Hepatocyte (in vitro differentiated cells): Measurements from ENCODE around the gene DGKZ.

Experiments used
- EZH2 ChIP-seq: fragments of 200-600 bp; sonication (generic); IDR thresholded peaks from 2 replicates; pipeline ENCODE4 v1.6.1; 2016; ENCODE audit warnings: antibody characterized with exemption, mild to moderate bottlenecking, borderline replicate concordance
- EZH2phosphoT487 ChIP-seq: fragments of 200-600 bp; sonication (generic); IDR thresholded peaks from one replicate; pipeline ENCODE4 v1.6.1; 2018; ENCODE audit warnings: antibody characterized with exemption, mild to moderate bottlenecking, low read depth, moderate library complexity; ENCODE audit not compliant: unreplicated experiment, severe bottlenecking
- TF ChIP-seq, protein P1 (sequence below): fragments of 200-600 bp; sonication (generic); IDR thresholded peaks from 2 replicates; pipeline ENCODE4 v1.5.1; 2016; ENCODE audit warnings: antibody characterized with exemption, mild to moderate bottlenecking; ENCODE audit not compliant: poor library complexity

DNA sequence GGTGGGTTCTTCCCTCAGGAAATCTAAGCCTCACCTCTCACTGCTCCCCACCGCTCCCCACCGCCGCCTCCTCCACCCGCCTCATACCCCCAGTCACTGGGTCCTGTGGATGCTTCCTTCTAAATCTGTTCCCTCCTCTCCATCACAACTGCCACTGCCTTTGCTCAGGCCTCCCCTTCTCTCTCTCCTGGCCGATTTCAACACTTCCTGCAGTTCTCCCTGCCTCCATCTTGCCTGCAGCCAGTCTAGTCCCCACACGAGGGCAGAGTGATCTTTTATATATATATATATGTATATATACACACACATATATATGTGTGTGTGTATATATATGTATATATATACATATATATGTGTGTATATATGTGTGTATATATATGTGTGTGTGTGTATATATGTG is 42.0 kb upstream of the DGKZ start:
- TF ChIP-seq, protein P1, sequence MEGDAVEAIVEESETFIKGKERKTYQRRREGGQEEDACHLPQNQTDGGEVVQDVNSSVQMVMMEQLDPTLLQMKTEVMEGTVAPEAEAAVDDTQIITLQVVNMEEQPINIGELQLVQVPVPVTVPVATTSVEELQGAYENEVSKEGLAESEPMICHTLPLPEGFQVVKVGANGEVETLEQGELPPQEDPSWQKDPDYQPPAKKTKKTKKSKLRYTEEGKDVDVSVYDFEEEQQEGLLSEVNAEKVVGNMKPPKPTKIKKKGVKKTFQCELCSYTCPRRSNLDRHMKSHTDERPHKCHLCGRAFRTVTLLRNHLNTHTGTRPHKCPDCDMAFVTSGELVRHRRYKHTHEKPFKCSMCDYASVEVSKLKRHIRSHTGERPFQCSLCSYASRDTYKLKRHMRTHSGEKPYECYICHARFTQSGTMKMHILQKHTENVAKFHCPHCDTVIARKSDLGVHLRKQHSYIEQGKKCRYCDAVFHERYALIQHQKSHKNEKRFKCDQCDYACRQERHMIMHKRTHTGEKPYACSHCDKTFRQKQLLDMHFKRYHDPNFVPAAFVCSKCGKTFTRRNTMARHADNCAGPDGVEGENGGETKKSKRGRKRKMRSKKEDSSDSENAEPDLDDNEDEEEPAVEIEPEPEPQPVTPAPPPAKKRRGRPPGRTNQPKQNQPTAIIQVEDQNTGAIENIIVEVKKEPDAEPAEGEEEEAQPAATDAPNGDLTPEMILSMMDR, result peak; percentile 21
- TF ChIP-seq EZH2, result no peak
- no peak for TF ChIP-seq EZH2phosphoT487
